GM10248 (cell line): ENCODE results near the gene CXCR5.

Experiments
- CTCF ChIA-PET: fragments of 300-600 bp; sonication (Branson Sonifier 250); formaldehyde crosslinking; extraction: SDS; loops from one replicate; lab custom pipeline; 2021; ENCODE audit warnings: antibody characterized with exemption; lab: Yijun Ruan, JAX
- POLR2A ChIA-PET: fragments of 350-650 bp; sonication (Branson Sonifier 250); formaldehyde crosslinking; extraction: SDS; loops from one replicate; lab custom pipeline; 2020; ENCODE audit warnings: antibody characterized with exemption; lab: Yijun Ruan, JAX
- DNase-seq: peaks from one replicate; pipeline ENCODE4 v3.0.0; 2012; ENCODE audit errors: extremely low spot score
- CTCF ChIP-seq: IDR thresholded peaks from 2 replicates; pipeline ENCODE4 v1.5.1; 2012; ENCODE audit warnings: mild to moderate bottlenecking, low read depth; ENCODE audit errors: extremely low read depth, missing control alignments, control extremely low read depth

Gene CXCR5

GRCh38 chr11:118883368-118884071 is at the start of gene CXCR5:
TSS of gene CXCR5 (plus strand) at chr11:118883892. CDS start at chr11:118883942, 50 bp downstream.
- CTCF ChIA-PET = interaction anchor here (1.2 to 3.2 kb wide), 18 partner anchors 11 to 194 kb away, joined by 3 to 36 read pairs (median 5); partner anchors contain the start of gene DDX6
- POLR2A ChIA-PET = interaction anchor here (0.6 to 2.0 kb wide), 8 partner anchors 9 to 96 kb away, joined by 3 to 7 read pairs (median 4); partner anchors contain the start of gene DDX6
- peak; percentile 82 for DNase-seq
- TF ChIP-seq CTCF = peak; percentile 11

- ChIA-PET POLR2A (interaction anchor here (0.7 to 1.0 kb wide), 2 partner anchors 11 to 14 kb away, joined by 3 read pairs; no protein-coding TSS in a partner anchor), CTCF (interaction anchor here (0.8 to 2.2 kb wide), 5 partner anchors 8 to 145 kb away, joined by 3 to 9 read pairs (median 4); partner anchors contain the start of gene DDX6)
- DNase-seq = peak; percentile 32
- no peak for TF ChIP-seq CTCF
These were observed 49.2 kb upstream of the CXCR5 start for GRCh38 chr11:118834427-118835028.

- no peak for DNase-seq
- TF ChIP-seq CTCF = no peak
- CTCF ChIA-PET = interaction anchor here (1.8 kb wide), 2 partner anchors 17 to 46 kb away, joined by 5 to 6 read pairs; partner anchors contain the start of gene CXCR5
- POLR2A ChIA-PET = no interaction called here
These were observed 45.8 kb upstream of the CXCR5 start for GRCh38 chr11:118837868-118838267.

GRCh38 chr11:118838905-118839553 is 44.7 kb upstream of the CXCR5 start:
- TF ChIP-seq CTCF = no peak
- POLR2A ChIA-PET = interaction anchor here (0.7 to 1.2 kb wide), 4 partner anchors 18 to 47 kb away, joined by 4 to 6 read pairs (median 4); partner anchors contain the start of gene CXCR5
- peak; percentile 64 for DNase-seq
- CTCF ChIA-PET = interaction anchor here (1.0 to 1.8 kb wide), 4 partner anchors 13 to 48 kb away, joined by 4 to 6 read pairs (median 6); partner anchors contain the start of genes CXCR5 and DDX6

- ChIA-PET POLR2A (no interaction called here), CTCF (interaction anchor here (1.3 kb wide), 1 partner anchor 14 kb away, joined by 4 read pairs; no protein-coding TSS in a partner anchor)
- TF ChIP-seq CTCF = no peak
- peak; percentile 52 for DNase-seq
These were observed 42.0 kb upstream of the CXCR5 start for GRCh38 chr11:118841469-118842242.
